GM13976 (cell line): ENCODE measurements around the gene SGK2.

Experiments used
- DNase-seq: peaks from one replicate; pipeline ENCODE4 v3.0.0; 2012; ENCODE audit warnings: low spot score
- CTCF ChIP-seq: IDR thresholded peaks from 2 replicates; pipeline ENCODE4 v1.5.1; 2012; ENCODE audit warnings: borderline replicate concordance, mild to moderate bottlenecking; ENCODE audit not compliant: insufficient read depth; ENCODE audit errors: extremely low read depth, missing control alignments, control extremely low read depth
- in situ Hi-C: fragments of 300-500 bp; cut with MboI; formaldehyde crosslinking; loops from one replicate; pipeline ENCODE4 v1.12.0; 2022; ENCODE audit warnings: low sequenced_read_pairs, mixed read lengths, inconsistent platforms; ENCODE audit not compliant: unreplicated experiment

SGK2 gene

GRCh38 chr20:43565758-43566104, 6.9 kb downstream of the SGK2 start:
- TF ChIP-seq CTCF: no peak
- DNase-seq: no peak
- in situ Hi-C loops: no loop called here

GRCh38 chr20:43567477-43567876, 8.7 kb downstream of the SGK2 start:
- in situ Hi-C loops: no loop called here
- DNase-seq: no peak
- TF ChIP-seq CTCF: no peak

GRCh38 chr20:43568706-43569105, 9.9 kb downstream of the SGK2 start:
- no peak for DNase-seq
- in situ Hi-C loops: no loop called here
- TF ChIP-seq CTCF: no peak

GRCh38 chr20:43569282-43569681, 10.5 kb downstream of the SGK2 start:
- in situ Hi-C loops: no loop called here
- TF ChIP-seq CTCF: no peak
- no peak for DNase-seq

- in situ Hi-C loops: no loop called here
- TF ChIP-seq CTCF: no peak
- DNase-seq: no peak
These were observed 11.7 kb downstream of the SGK2 start for GRCh38 chr20:43570496-43570895.

GRCh38 chr20:43571310-43571709, 12.5 kb downstream of the SGK2 start:
- in situ Hi-C loops: no loop called here
- no peak for DNase-seq
- TF ChIP-seq CTCF: no peak

- no peak for DNase-seq
- in situ Hi-C loops: no loop called here
- no peak for TF ChIP-seq CTCF
These were observed 12.9 kb downstream of the SGK2 start for GRCh38 chr20:43571771-43572170.
